Calu3 (cell line): ENCODE measurements around the gene NDUFA12. TPM values are rescaled to one million over a fixed set of nuclear protein-coding genes. Genes with fewer than 3 reads are reported as not detected.

Source experiments
- BruUV-seq: library from RNA; stranded (reverse); fragments of 400-500 nt; replicated peaks from 2 replicates; lab custom pipeline; 2021; lab: Mats Ljungman, UMichigan
- CTCF ChIA-PET: fragments of 300-600 bp; sonication (Branson Sonifier 250); formaldehyde crosslinking; loops from one replicate; lab custom pipeline; 2022; ENCODE audit warnings: antibody characterized with exemption; lab: Charles Lee
- DNase-seq: peaks from one replicate; pipeline ENCODE4 v3.0.0; 2022
- H3K27ac Mint-ChIP-seq: one replicate; pipeline ENCODE4 v1.8.0; 2022; ENCODE audit warnings: mixed read lengths; ENCODE audit not compliant: unreplicated experiment
- H3K27me3 Mint-ChIP-seq: one replicate; pipeline ENCODE4 v1.8.0; 2022; ENCODE audit warnings: mixed read lengths; ENCODE audit not compliant: unreplicated experiment
- H3K36me3 Mint-ChIP-seq: one replicate; pipeline ENCODE4 v1.8.0; 2022; ENCODE audit warnings: mild to moderate bottlenecking, moderate library complexity, mixed read lengths; ENCODE audit not compliant: insufficient read depth, unreplicated experiment
- H3K4me1 Mint-ChIP-seq: one replicate; pipeline ENCODE4 v1.8.0; 2022; ENCODE audit warnings: mild to moderate bottlenecking, low read depth, mixed read lengths; ENCODE audit not compliant: unreplicated experiment
- H3K4me3 Mint-ChIP-seq: one replicate; pipeline ENCODE4 v1.8.0; 2022; ENCODE audit warnings: mild to moderate bottlenecking, low read depth, moderate library complexity, mixed read lengths; ENCODE audit not compliant: unreplicated experiment
- H3K9me3 Mint-ChIP-seq: one replicate; pipeline ENCODE4 v1.8.0; 2022; ENCODE audit warnings: low read depth, mixed read lengths; ENCODE audit not compliant: unreplicated experiment
- CTCF ChIP-seq: fragments of 200-600 bp; IDR thresholded peaks from one replicate; pipeline ENCODE4 v1.8.0; 2022; ENCODE audit warnings: antibody characterized with exemption; ENCODE audit not compliant: unreplicated experiment
- intact Hi-C: fragments of 100-400 bp; cut with micrococcal nuclease; formaldehyde crosslinking; loops from one replicate; pipeline ENCODE4 v1.10.0; 2022; ENCODE audit not compliant: unreplicated experiment
- total RNA-seq: library from RNA; stranded (reverse); gene quantifications from 2 replicates; pipeline ENCODE4 v1.2.3, GENCODE V29; 2022

NDUFA12 gene
- total RNA-seq, 1 experiment from 2014 or later: 165 TPM

DNA sequence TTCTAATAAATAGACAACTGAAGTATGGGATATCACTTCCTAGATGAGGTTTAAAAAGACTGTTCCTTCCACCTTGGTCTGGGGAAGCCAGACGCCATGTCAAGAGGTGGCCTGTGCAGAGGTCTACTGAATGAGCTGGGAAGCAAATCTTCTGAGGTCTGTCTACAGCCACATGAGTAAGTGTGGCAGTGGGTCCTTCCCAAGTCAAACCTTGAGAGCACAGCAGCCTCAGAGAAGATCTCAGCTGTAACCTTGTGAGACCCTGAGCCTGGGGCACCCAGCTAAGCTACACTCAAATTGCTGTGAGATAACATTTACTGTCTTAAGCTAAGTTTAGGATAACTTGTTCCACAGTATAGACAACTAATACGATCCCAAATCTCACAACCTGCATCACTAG lies 20.2 kb downstream of the NDUFA12 start:
- Mint-ChIP-seq H3K27ac (peak overlapping the region; percentile 6), H3K4me3 (no peak overlapping the region), H3K9me3 (no peaks in the 10 kb centered on the region), H3K27me3 (no peaks in the 10 kb centered on the region), H3K4me1 (peaks cover 8% of the 10 kb centered on the region), H3K36me3 (no peaks in the 10 kb centered on the region)
- CTCF ChIA-PET: no interaction called here
- no TSS peak for BruUV-seq
- intact Hi-C loops: no loop called here
- TF ChIP-seq CTCF: no peak
- DNase-seq: no peak

GRCh38 chr12:94982456-94982855 lies 21.0 kb downstream of the NDUFA12 start:
- H3K9me3 Mint-ChIP-seq: no peaks in the 10 kb centered on the region
- H3K27me3 Mint-ChIP-seq: no peaks in the 10 kb centered on the region
- H3K36me3 Mint-ChIP-seq: no peaks in the 10 kb centered on the region
- intact Hi-C loops: no loop called here
- no peak for DNase-seq
- peak overlapping the region; percentile 6 for H3K27ac Mint-ChIP-seq
- H3K4me3 Mint-ChIP-seq: no peak overlapping the region
- CTCF ChIA-PET: interaction anchor here (0.7 kb wide), 1 partner anchor 120 kb away, joined by 3 read pairs; no protein-coding TSS in a partner anchor
- no peak for TF ChIP-seq CTCF
- peaks cover 8% of the 10 kb centered on the region for H3K4me1 Mint-ChIP-seq
- no TSS peak for BruUV-seq

DNA sequence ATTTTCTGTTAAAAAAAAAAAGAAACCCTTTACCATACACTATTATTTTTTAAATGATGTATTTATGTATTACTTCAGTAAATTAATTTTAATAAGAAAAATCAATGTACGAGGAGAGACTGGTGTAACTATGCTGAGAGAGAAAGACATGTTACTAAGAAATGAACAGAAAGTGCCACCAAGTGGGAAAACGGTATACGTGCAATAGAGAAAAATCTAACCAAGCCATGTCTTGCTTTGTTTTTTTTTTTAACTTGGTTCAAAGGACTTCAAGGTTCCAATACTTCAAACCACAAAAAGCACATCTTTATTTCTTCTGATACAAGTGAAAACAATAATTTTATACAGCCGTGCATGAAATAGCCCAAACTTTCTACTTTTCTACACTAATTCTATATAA lies 22.9 kb downstream of the NDUFA12 start:
- no peak for TF ChIP-seq CTCF
- Mint-ChIP-seq H3K27ac (no peak overlapping the region), H3K27me3 (no peaks in the 10 kb centered on the region), H3K4me3 (no peak overlapping the region), H3K9me3 (no peaks in the 10 kb centered on the region), H3K36me3 (no peaks in the 10 kb centered on the region), H3K4me1 (peaks cover 8% of the 10 kb centered on the region)
- intact Hi-C loops: no loop called here
- DNase-seq: no peak
- CTCF ChIA-PET: no interaction called here
- no TSS peak for BruUV-seq

GRCh38 chr12:94979941-94980340 lies 23.6 kb downstream of the NDUFA12 start:
- BruUV-seq: no TSS peak
- intact Hi-C loops: no loop called here
- no peaks in the 10 kb centered on the region for H3K27me3 Mint-ChIP-seq
- CTCF ChIA-PET: no interaction called here
- no peaks in the 10 kb centered on the region for H3K9me3 Mint-ChIP-seq
- H3K36me3 Mint-ChIP-seq: no peaks in the 10 kb centered on the region
- peaks cover 8% of the 10 kb centered on the region for H3K4me1 Mint-ChIP-seq
- no peak for TF ChIP-seq CTCF
- H3K4me3 Mint-ChIP-seq: no peak overlapping the region
- H3K27ac Mint-ChIP-seq: no peak overlapping the region
- DNase-seq: no peak
